Neural crest cell (in vitro differentiated cells): ENCODE data around the gene IGFBP7. TPM values are rescaled to one million over a fixed set of nuclear protein-coding genes. Genes with fewer than 3 reads are reported as not detected.

Experiments
- DNase-seq: peaks from one replicate; pipeline ENCODE4 v3.0.0; 2021; ENCODE audit warnings: low read depth, mixed read lengths, low spot score
- H3K27ac Mint-ChIP-seq: one replicate; pipeline ENCODE4 v1.8.0; 2021; ENCODE audit warnings: mild to moderate bottlenecking, mixed read lengths; ENCODE audit not compliant: unreplicated experiment
- H3K27me3 Mint-ChIP-seq: 2 replicates; pipeline ENCODE4 v1.8.0; 2021; ENCODE audit warnings: low read depth, mild to moderate bottlenecking, mixed read lengths
- H3K36me3 Mint-ChIP-seq: 2 replicates; pipeline ENCODE4 v1.8.0; 2021; ENCODE audit warnings: low read depth, mild to moderate bottlenecking, mixed read lengths
- H3K4me1 Mint-ChIP-seq: 2 replicates; pipeline ENCODE4 v1.8.0; 2021; ENCODE audit warnings: mixed read lengths
- H3K4me3 Mint-ChIP-seq: one replicate; pipeline ENCODE4 v1.8.0; 2021; ENCODE audit warnings: mild to moderate bottlenecking, mixed read lengths
- H3K9me3 Mint-ChIP-seq: 2 replicates; pipeline ENCODE4 v1.8.0; 2021; ENCODE audit warnings: mixed read lengths
- total RNA-seq: library from RNA; stranded (reverse); gene quantifications from 2 replicates; pipeline ENCODE4 v1.2.1, GENCODE V29; 2021
- TF ChIP-seq, protein P1 (sequence below): fragments of 200-600 bp; sonication (generic); conservative IDR thresholded peaks from 2 replicates; pipeline ENCODE4 v1.5.0; 2021; ENCODE audit warnings: antibody characterized with exemption, mild to moderate bottlenecking

Gene IGFBP7
- total RNA-seq, 1 donor from 2014 or later, result 0.82 TPM

DNA sequence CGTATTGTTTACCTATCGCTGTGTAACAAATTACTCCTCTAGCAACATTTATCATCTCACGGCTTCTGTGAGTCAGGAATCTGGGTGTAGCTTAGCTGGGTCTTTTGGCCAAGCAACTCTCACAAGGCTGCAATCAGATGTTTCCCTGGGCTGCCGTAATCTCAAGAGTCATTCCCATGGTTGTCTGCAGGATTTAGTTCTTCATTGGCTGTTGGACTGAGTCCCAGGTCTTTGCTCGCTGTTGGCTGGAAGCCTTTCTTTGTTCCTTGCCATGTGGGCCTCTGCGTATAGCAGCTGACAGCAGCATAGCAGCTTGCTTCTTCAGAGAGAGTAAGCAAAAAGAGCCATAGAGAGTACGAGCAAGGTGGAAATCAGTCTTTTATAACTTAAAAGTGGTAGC, 114.7 kb downstream of the IGFBP7 start:
- Mint-ChIP-seq H3K9me3 (no peaks in the 10 kb centered on the region), H3K36me3 (peaks cover 21% of the 10 kb centered on the region), H3K4me1 (no peaks in the 10 kb centered on the region), H3K27me3 (no peaks in the 10 kb centered on the region), H3K4me3 (no peak overlapping the region), H3K27ac (no peak overlapping the region)
- TF ChIP-seq, protein P1, sequence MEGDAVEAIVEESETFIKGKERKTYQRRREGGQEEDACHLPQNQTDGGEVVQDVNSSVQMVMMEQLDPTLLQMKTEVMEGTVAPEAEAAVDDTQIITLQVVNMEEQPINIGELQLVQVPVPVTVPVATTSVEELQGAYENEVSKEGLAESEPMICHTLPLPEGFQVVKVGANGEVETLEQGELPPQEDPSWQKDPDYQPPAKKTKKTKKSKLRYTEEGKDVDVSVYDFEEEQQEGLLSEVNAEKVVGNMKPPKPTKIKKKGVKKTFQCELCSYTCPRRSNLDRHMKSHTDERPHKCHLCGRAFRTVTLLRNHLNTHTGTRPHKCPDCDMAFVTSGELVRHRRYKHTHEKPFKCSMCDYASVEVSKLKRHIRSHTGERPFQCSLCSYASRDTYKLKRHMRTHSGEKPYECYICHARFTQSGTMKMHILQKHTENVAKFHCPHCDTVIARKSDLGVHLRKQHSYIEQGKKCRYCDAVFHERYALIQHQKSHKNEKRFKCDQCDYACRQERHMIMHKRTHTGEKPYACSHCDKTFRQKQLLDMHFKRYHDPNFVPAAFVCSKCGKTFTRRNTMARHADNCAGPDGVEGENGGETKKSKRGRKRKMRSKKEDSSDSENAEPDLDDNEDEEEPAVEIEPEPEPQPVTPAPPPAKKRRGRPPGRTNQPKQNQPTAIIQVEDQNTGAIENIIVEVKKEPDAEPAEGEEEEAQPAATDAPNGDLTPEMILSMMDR, result no peak
- no peak for DNase-seq

DNA sequence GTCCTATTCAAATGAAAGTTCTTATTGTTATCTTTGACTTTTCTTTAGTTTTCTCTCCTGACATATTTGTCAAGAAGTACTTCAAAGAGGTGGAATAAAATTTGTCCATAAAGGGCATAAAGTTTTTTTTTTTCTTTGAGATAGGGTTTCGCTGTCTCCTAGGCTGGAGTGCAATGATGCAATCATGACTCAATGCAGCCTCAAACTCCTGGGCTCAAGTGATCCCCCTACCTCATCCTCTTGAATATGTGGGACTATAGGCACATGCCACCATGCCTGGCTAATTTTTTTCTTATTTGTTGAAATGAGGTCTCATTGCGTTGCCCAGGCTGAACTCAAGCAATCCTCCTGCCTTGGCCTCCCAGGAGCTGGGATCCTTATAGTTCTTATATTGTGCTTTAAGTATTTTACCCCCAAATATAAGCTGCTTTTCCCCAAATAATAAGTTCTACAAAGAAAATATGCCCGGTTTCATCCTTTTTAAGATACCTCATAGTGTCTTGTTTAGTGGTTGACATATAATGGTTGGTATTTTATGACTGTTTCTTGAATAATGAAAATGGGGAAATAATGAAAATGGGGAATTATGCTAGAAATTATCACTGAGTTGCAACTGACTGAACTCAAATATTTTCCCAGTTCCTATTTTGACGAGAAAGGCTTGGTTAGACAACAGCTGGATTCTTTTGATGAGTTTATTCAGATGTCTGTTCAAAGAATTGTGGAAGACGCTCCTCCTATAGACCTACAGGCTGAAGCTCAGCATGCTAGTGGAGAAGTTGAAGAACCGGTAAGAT, 119.9 kb downstream of the IGFBP7 start:
- Mint-ChIP-seq H3K4me3 (no peak overlapping the region), H3K4me1 (no peaks in the 10 kb centered on the region), H3K9me3 (no peaks in the 10 kb centered on the region), H3K36me3 (peaks cover 14% of the 10 kb centered on the region), H3K27me3 (no peaks in the 10 kb centered on the region), H3K27ac (no peak overlapping the region)
- DNase-seq, result no peak
- TF ChIP-seq, protein P1, result no peak

DNA sequence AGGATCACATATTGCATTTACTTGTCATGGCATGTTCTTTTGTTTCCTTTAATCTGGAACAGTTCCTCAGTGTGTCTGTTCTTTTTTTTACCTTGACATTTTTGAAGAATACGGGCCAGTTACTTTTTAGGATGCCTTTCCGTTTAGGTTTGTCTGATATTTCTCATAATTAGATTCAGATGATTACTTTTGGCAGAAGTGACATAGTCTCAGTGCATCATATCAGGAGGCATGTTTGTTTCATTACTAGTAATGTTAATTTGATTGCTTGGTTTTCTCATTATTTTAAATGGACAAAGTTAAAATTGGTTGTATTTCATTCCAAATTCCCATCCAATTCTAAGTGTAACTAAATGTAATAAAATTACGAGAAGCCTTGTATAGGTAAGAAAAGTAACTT, 123.2 kb downstream of the IGFBP7 start:
- H3K27ac Mint-ChIP-seq, result no peak overlapping the region
- H3K4me1 Mint-ChIP-seq, result peaks cover 8% of the 10 kb centered on the region
- no peak overlapping the region for H3K4me3 Mint-ChIP-seq
- peaks cover 14% of the 10 kb centered on the region for H3K36me3 Mint-ChIP-seq
- no peak for DNase-seq
- H3K27me3 Mint-ChIP-seq, result no peaks in the 10 kb centered on the region
- H3K9me3 Mint-ChIP-seq, result no peaks in the 10 kb centered on the region
- TF ChIP-seq, protein P1, result no peak

DNA sequence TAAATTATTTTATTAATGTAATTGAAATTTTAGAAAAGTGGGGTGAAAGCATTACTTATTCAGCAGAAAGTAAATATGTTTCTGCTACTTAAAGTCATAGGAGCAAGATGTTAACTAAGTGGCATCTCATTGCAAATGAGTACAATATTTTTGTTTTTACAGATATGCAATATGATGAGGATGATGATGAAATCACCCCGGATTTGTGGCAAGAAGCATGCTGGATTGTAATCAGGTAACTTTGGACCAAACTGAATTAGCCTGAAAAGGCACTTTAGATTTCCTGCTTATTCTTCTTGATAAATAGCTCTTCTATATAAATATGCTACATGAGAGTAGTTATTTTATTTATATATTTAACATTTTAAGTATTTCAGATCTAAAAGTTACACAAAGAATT, 124.0 kb downstream of the IGFBP7 start:
- H3K4me1 Mint-ChIP-seq, result peaks cover 15% of the 10 kb centered on the region
- DNase-seq, result no peak
- TF ChIP-seq, protein P1, result no peak

DNA sequence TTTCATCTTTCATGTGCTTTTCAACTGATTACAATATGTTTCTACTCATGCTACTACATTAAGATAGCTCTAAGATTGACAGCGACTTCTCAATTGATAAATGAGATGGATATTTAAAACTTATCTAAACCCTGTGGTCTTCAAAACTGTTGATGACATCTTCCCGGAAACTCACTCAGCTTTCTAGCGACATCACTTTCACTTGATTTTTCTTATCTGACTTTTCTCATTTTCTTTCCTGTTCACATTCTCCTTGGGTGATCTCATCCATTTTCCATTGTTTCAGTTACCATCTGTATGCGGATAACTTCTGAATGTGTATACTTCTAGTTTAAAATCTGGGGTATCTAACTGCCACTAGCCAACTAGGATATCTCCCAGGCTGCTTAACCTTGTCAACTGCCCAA, 128.4 kb downstream of the IGFBP7 start:
- no peak for DNase-seq
- peaks cover 46% of the 10 kb centered on the region for H3K4me1 Mint-ChIP-seq
- peaks cover 2% of the 10 kb centered on the region for H3K27me3 Mint-ChIP-seq
- no peaks in the 10 kb centered on the region for H3K9me3 Mint-ChIP-seq
- H3K27ac Mint-ChIP-seq, result no peak overlapping the region
- TF ChIP-seq, protein P1, result no peak
- H3K4me3 Mint-ChIP-seq, result peak overlapping the region; percentile 100
- peaks cover 3% of the 10 kb centered on the region for H3K36me3 Mint-ChIP-seq

More for the DNA sequence above, 124.0 kb downstream of the IGFBP7 start:
- Mint-ChIP-seq H3K27me3 (no peaks in the 10 kb centered on the region), H3K36me3 (peaks cover 8% of the 10 kb centered on the region), H3K27ac (no peak overlapping the region), H3K9me3 (no peaks in the 10 kb centered on the region), H3K4me3 (no peak overlapping the region)

Other genes with a start within 250 kb of the IGFBP7 start
- gene REST, start 202.5 kb downstream of the IGFBP7 start, total RNA-seq, result 51.2 and 55.1 TPM in 2 replicates
- 17.3 and 17.9 TPM in 2 replicates for gene NOA1, start 132.8 kb downstream of the IGFBP7 start, total RNA-seq
- 129 and 134 TPM in 2 replicates for gene POLR2B, start 131.5 kb downstream of the IGFBP7 start, total RNA-seq